ENCODE measurements around the gene AUP1.

DNA sequence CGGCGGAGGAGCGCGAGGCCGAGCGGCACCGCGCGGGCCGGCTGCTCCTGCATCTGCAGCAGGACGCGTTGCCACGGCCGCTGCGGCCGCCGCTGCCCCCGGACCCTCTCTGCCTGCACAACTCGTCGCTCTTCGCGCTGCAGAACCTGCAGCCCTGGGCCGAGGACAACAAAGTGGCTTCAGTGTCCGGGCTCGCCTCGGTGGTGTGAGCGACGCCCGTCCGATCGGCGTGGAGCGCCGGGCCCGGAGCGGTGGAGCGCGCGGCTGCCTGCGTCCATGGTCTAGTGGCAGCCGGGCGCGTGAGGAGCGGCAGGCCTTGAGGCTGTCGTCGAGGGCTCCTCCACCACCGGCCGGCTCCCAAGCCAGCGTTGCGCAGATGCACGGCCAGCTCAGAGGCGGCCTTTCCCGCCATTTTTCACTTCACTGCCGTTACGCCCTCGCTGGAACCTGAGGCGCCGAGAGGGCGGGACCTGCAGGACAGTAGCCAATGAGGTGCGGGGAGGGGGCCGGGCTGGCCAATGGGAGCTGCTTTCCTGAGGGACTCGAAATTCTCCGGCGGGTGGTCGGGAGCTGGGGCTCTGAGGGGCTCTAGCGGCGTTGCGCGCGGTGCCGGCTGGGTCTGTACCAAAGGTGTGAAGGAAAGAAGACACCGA, 13.4 kb downstream of the AUP1 start:
- TF ChIP-seq, protein P1, sequence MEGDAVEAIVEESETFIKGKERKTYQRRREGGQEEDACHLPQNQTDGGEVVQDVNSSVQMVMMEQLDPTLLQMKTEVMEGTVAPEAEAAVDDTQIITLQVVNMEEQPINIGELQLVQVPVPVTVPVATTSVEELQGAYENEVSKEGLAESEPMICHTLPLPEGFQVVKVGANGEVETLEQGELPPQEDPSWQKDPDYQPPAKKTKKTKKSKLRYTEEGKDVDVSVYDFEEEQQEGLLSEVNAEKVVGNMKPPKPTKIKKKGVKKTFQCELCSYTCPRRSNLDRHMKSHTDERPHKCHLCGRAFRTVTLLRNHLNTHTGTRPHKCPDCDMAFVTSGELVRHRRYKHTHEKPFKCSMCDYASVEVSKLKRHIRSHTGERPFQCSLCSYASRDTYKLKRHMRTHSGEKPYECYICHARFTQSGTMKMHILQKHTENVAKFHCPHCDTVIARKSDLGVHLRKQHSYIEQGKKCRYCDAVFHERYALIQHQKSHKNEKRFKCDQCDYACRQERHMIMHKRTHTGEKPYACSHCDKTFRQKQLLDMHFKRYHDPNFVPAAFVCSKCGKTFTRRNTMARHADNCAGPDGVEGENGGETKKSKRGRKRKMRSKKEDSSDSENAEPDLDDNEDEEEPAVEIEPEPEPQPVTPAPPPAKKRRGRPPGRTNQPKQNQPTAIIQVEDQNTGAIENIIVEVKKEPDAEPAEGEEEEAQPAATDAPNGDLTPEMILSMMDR (IDR thresholded peaks at IDR 0.05; ENCODE audit: low read depth, low read length), result no peak
- TF ChIP-seq EZH2phosphoT487 (IDR thresholded peaks at IDR 0.05; ENCODE audit: low read depth), result no peak
